Caco-2 (cell line): ENCODE measurements around the gene GSTK1. TPM values are rescaled to one million over a fixed set of nuclear protein-coding genes. Genes with fewer than 3 reads are reported as not detected.

Source experiments
- BruUV-seq: library from RNA; stranded (reverse); fragments of 400-500 nt; replicated peaks from 2 replicates; lab custom pipeline; 2021; lab: Mats Ljungman, UMichigan
- CTCF ChIA-PET: fragments of 300-600 bp; sonication (Branson Sonifier 250); formaldehyde crosslinking; loops from one replicate; lab custom pipeline; 2022; ENCODE audit warnings: antibody characterized with exemption; lab: Charles Lee
- POLR2A ChIA-PET: fragments of 300-600 bp; sonication (Branson Sonifier 250); formaldehyde crosslinking; loops from one replicate; lab custom pipeline; 2022; ENCODE audit warnings: antibody characterized with exemption; lab: Charles Lee
- DNase-seq, 2 experiments: peaks; one replicate each; pipeline versions ENCODE4 v3.0.0 to v3.0.0-alpha.2; 2020 to 2022
- H3K27me3 ChIP-seq: replicated peaks from 2 replicates; pipeline ENCODE4 v1.6.0; 2011; ENCODE audit warnings: low read length; ENCODE audit not compliant: control insufficient read depth, insufficient read depth
- H3K36me3 ChIP-seq: 2 replicates; pipeline ENCODE4 v1.5.1; 2011; ENCODE audit warnings: low read length; ENCODE audit not compliant: control insufficient read depth, insufficient read depth
- H3K4me1 ChIP-seq: fragments of 250-450 bp; sonication (Bioruptor Pico); 2 replicates; pipeline ENCODE4 v1.5.1; 2020; ENCODE audit warnings: mild to moderate bottlenecking
- H3K4me3 ChIP-seq: 2 replicates; pipeline ENCODE4 v1.5.1; 2011; ENCODE audit warnings: low read depth, mild to moderate bottlenecking, control low read depth, low read length
- H3K9me3 ChIP-seq: fragments of 250-450 bp; sonication (Bioruptor Pico); 2 replicates; pipeline ENCODE4 v1.5.1; 2020; ENCODE audit warnings: mild to moderate bottlenecking, moderate library complexity
- H3K27ac Mint-ChIP-seq: one replicate; pipeline ENCODE4 v1.8.0; 2022; ENCODE audit warnings: mixed read lengths; ENCODE audit not compliant: unreplicated experiment
- H3K27me3 Mint-ChIP-seq: one replicate; pipeline ENCODE4 v1.8.0; 2022; ENCODE audit warnings: mixed read lengths; ENCODE audit not compliant: insufficient read depth, unreplicated experiment
- H3K36me3 Mint-ChIP-seq: one replicate; pipeline ENCODE4 v1.8.0; 2022; ENCODE audit warnings: mild to moderate bottlenecking, mixed read lengths; ENCODE audit not compliant: insufficient read depth, unreplicated experiment
- H3K4me1 Mint-ChIP-seq: one replicate; pipeline ENCODE4 v1.8.0; 2022; ENCODE audit warnings: low read depth, mixed read lengths; ENCODE audit not compliant: unreplicated experiment
- H3K4me3 Mint-ChIP-seq: one replicate; pipeline ENCODE4 v1.8.0; 2022; ENCODE audit warnings: mild to moderate bottlenecking, moderate library complexity, mixed read lengths; ENCODE audit not compliant: unreplicated experiment
- H3K9me3 Mint-ChIP-seq: one replicate; pipeline ENCODE4 v1.8.0; 2022; ENCODE audit warnings: mixed read lengths; ENCODE audit not compliant: unreplicated experiment
- intact Hi-C: fragments of 100-400 bp; cut with micrococcal nuclease; formaldehyde crosslinking; loops from one replicate; pipeline ENCODE4 v1.10.0; 2022; ENCODE audit not compliant: unreplicated experiment
- total RNA-seq: library from RNA; stranded (reverse); gene quantifications from 2 replicates; pipeline ENCODE4 v1.2.3, GENCODE V29; 2022
- TF ChIP-seq, protein P1 (sequence below), 2 experiments: fragments of 200-600 bp in 1 of 2; IDR thresholded peaks; 1 replicate in 1 of 2; 2 replicates in 1 of 2; pipeline versions ENCODE4 v1.5.1 to v1.8.0; 2011 to 2022; ENCODE audit warnings: antibody characterized with exemption in 1 of 2, control low read depth in 1 of 2, inconsistent platforms in 1 of 2, low read depth in 1 of 2, low read length in 1 of 2, mild to moderate bottlenecking in 1 of 2, moderate library complexity in 1 of 2; ENCODE audit not compliant: insufficient read depth in 1 of 2, severe bottlenecking in 1 of 2, unreplicated experiment in 1 of 2

The GSTK1 gene
- total RNA-seq, 1 experiment from 2014 or later, result 134 TPM

- ChIA-PET CTCF (interaction anchor here (0.9 to 1.9 kb wide), 3 partner anchors 9 to 65 kb away, joined by 5 to 8 read pairs (median 6); partner anchors contain the start of gene CASP2), POLR2A (interaction anchor here (0.8 kb wide), 1 partner anchor 33 kb away, joined by 11 read pairs; no protein-coding TSS in a partner anchor)
- Mint-ChIP-seq H3K9me3 (no peaks in the 10 kb centered on the region), H3K27ac (no peak overlapping the region), H3K4me1 (peaks cover 3% of the 10 kb centered on the region), H3K36me3 (peaks cover 97% of the 10 kb centered on the region), H3K4me3 (no peak overlapping the region), H3K27me3 (no peaks in the 10 kb centered on the region)
- Histone ChIP-seq H3K9me3 (no peaks in the 10 kb centered on the region), H3K4me3 (no peak overlapping the region), H3K4me1 (0 out of 2 replicates have a peak, but pooled peaks cover 6% of the 10 kb centered on the region), H3K36me3 (peaks cover 11% of the 10 kb centered on the region), H3K27me3 (no peaks in the 10 kb centered on the region)
- TF ChIP-seq, protein P1, sequence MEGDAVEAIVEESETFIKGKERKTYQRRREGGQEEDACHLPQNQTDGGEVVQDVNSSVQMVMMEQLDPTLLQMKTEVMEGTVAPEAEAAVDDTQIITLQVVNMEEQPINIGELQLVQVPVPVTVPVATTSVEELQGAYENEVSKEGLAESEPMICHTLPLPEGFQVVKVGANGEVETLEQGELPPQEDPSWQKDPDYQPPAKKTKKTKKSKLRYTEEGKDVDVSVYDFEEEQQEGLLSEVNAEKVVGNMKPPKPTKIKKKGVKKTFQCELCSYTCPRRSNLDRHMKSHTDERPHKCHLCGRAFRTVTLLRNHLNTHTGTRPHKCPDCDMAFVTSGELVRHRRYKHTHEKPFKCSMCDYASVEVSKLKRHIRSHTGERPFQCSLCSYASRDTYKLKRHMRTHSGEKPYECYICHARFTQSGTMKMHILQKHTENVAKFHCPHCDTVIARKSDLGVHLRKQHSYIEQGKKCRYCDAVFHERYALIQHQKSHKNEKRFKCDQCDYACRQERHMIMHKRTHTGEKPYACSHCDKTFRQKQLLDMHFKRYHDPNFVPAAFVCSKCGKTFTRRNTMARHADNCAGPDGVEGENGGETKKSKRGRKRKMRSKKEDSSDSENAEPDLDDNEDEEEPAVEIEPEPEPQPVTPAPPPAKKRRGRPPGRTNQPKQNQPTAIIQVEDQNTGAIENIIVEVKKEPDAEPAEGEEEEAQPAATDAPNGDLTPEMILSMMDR (IDR thresholded peaks at IDR 0.05; ENCODE audit: insufficient read depth in 1 of 2, low read depth in 1 of 2, low read length in 1 of 2, severe bottlenecking in 1 of 2, unreplicated experiment in 1 of 2), result peak; percentile 74 to 81
- intact Hi-C loops, result loop anchor here (1.0 kb wide), 1 partner anchor 65 kb away; no protein-coding TSS in a partner anchor
- DNase-seq, result peak; percentile 71 to 83
- BruUV-seq, result TSS peak; percentile 5
Observed at GRCh38 chr7:143305423-143306070, 42.3 kb downstream of the GSTK1 start.

GRCh38 chr7:143308632-143309031 lies 45.4 kb downstream of the GSTK1 start:
- intact Hi-C loops, result no loop called here
- TF ChIP-seq, protein P1 (IDR thresholded peaks at IDR 0.05; ENCODE audit: insufficient read depth in 1 of 2, low read depth in 1 of 2, low read length in 1 of 2, severe bottlenecking in 1 of 2, unreplicated experiment in 1 of 2), result no peak
- peaks cover 67% of the 10 kb centered on the region for H3K36me3 Mint-ChIP-seq

DNA sequence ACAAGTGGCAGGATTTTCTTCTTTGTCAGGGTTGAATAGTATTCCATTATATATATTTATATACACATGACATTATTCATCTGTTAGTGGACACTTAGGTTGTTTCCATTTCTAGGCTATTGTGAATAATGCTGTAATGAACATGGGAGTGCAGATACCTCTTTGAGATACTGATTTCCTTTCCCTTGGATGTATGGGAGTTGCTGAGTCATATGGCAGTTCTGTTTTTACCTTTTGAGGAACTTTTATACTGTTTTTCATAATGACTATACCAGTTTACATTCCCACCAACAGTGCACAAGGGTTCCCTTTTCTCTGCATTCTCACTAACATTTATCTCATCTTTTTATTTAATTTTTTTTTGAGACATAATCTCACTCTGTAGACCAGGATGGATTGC lies 50.9 kb downstream of the GSTK1 start:
- Histone ChIP-seq H3K4me3 (no peak overlapping the region), H3K27me3 (no peaks in the 10 kb centered on the region), H3K4me1 (peaks cover 14% of the 10 kb centered on the region), H3K9me3 (no peaks in the 10 kb centered on the region), H3K36me3 (no peaks in the 10 kb centered on the region)
- H3K36me3 Mint-ChIP-seq, result peaks cover 12% of the 10 kb centered on the region
- peaks cover 22% of the 10 kb centered on the region for H3K4me1 Mint-ChIP-seq
- POLR2A ChIA-PET, result no interaction called here
- CTCF ChIA-PET, result no interaction called here
- no peak overlapping the region for H3K4me3 Mint-ChIP-seq
- BruUV-seq, result no TSS peak
- intact Hi-C loops, result no loop called here
- no peak for DNase-seq
- no peak overlapping the region for H3K27ac Mint-ChIP-seq
- TF ChIP-seq, protein P1 (IDR thresholded peaks at IDR 0.05; ENCODE audit: insufficient read depth in 1 of 2, low read depth in 1 of 2, low read length in 1 of 2, severe bottlenecking in 1 of 2, unreplicated experiment in 1 of 2), result no peak
- H3K27me3 Mint-ChIP-seq, result no peaks in the 10 kb centered on the region
- H3K9me3 Mint-ChIP-seq, result no peaks in the 10 kb centered on the region

More at GRCh38 chr7:143308632-143309031, 45.4 kb downstream of the GSTK1 start:
- Histone ChIP-seq H3K4me1 (no peaks in the 10 kb centered on the region), H3K36me3 (peaks cover 6% of the 10 kb centered on the region), H3K9me3 (no peaks in the 10 kb centered on the region), H3K27me3 (no peaks in the 10 kb centered on the region), H3K4me3 (no peak overlapping the region)
- POLR2A ChIA-PET, result no interaction called here
- BruUV-seq, result no TSS peak
- H3K9me3 Mint-ChIP-seq, result no peaks in the 10 kb centered on the region
- H3K4me3 Mint-ChIP-seq, result no peak overlapping the region
- no peak for DNase-seq
- no peak overlapping the region for H3K27ac Mint-ChIP-seq
- H3K4me1 Mint-ChIP-seq, result no peaks in the 10 kb centered on the region
- no peaks in the 10 kb centered on the region for H3K27me3 Mint-ChIP-seq
- CTCF ChIA-PET, result interaction anchor here (1.0 to 1.2 kb wide), 2 partner anchors 37 to 75 kb away, joined by 3 to 4 read pairs; no protein-coding TSS in a partner anchor
